HG03196 (cell line): Measurements from ENCODE around the gene PCDHA5.
"Not testable (repeated sequence)": the region's sequence is repeated elsewhere in the genome, so short reads cannot be mapped to it uniquely, and the experiment has no call there.

Source experiments
- ATAC-seq: cut with Tn5 transposase; IDR thresholded peaks from one replicate; pipeline ENCODE4 v1.9.1; 2021; ENCODE audit not compliant: unreplicated experiment

PCDHA5 gene

DNA sequence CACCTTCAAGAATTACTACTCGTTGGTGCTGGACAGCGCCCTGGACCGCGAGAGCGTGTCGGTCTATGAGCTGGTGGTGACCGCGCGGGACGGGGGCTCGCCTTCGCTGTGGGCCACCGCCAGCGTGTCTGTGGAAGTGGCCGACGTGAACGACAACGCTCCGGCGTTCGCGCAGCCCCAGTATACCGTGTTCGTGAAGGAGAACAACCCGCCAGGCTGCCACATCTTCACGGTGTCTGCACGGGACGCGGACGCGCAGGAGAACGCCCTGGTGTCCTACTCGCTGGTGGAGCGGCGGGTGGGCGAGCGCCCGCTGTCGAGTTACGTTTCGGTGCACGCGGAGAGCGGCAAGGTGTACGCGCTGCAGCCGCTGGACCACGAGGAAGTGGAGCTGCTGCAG lies 1.6 kb downstream of the PCDHA5 start:
- not testable (repeated sequence) for ATAC-seq

DNA sequence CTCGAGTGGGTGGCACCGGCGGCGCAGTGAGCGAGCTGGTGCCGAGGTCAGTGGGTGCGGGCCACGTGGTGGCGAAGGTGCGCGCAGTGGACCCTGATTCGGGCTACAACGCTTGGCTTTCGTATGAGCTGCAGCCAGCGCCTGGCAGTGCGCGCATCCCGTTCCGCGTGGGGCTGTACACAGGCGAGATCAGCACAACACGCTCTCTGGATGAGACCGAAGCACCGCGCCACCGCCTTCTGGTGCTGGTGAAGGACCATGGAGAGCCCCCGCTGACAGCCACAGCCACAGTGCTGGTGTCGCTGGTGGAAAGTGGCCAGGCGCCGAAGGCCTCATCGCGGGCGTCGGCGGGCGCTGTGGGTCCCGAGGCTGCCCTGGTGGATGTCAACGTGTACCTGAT lies 2.1 kb downstream of the PCDHA5 start:
- no peak for ATAC-seq

- ATAC-seq, result no peak
Measured at GRCh38 chr5:140827704-140828361, 6.4 kb downstream of the PCDHA5 start, which contains the start of gene PCDHA6. Gene PCDHA6, plus strand, starts transcription at chr5:140827960. Its CDS starts 132 bp downstream, at chr5:140828092.

DNA sequence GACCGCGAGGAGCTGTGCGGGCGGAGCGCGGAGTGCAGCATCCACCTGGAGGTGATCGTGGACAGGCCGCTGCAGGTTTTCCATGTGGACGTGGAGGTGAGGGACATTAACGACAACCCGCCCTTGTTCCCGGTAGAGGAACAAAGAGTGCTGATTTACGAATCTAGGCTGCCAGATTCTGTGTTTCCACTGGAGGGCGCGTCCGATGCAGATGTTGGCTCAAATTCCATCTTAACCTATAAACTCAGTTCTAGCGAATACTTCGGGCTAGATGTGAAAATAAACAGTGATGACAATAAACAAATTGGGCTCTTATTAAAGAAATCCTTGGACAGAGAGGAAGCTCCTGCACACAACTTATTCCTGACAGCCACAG lies 6.9 kb downstream of the PCDHA5 start:
- no peak for ATAC-seq

DNA sequence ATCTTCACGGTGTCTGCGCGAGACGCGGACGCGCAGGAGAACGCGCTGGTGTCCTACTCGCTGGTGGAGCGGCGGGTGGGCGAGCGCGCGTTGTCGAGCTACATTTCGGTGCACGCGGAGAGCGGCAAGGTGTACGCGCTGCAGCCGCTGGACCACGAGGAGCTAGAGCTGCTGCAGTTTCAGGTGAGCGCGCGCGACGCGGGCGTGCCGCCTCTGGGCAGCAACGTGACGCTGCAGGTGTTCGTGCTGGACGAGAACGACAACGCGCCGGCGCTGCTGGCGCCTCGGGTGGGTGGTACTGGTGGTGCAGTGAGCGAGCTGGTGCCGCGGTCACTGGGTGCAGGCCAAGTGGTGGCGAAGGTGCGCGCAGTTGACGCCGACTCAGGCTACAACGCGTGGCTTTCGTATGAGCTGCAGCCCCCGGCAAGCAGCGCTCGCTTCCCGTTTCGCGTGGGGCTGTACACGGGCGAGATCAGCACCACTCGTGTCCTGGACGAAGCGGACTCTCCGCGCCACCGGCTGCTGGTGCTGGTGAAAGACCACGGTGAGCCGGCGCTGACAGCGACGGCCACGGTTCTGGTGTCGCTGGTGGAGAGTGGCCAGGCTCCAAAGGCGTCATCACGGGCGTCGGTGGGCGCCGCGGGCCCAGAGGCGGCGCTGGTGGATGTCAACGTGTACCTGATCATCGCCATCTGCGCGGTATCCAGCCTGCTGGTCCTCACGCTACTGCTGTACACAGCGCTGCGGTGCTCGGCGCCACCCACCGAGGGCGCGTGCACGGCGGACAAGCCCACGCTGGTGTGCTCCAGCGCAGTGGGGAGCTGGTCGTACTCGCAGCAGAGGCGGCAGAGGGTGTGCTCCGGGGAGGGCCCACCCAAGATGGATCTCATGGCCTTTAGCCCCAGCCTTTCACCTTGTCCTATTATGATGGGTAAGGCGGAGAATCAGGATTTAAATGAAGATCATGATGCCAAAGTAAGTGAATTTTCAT lies 8.4 kb downstream of the PCDHA5 start:
- not testable (repeated sequence) for ATAC-seq

GRCh38 chr5:140833993-140834392 lies 12.6 kb downstream of the PCDHA5 start, which contains the start of gene PCDHA7:
Gene PCDHA7, plus strand, starts transcription at chr5:140834269. Its CDS starts 115 bp downstream, at chr5:140834384.
- no peak for ATAC-seq

- not testable (repeated sequence) for ATAC-seq
Measured at GRCh38 chr5:140834439-140835008, 13.1 kb downstream of the PCDHA5 start.

GRCh38 chr5:140835622-140836510 lies 14.5 kb downstream of the PCDHA5 start:
- no peak for ATAC-seq

GRCh38 chr5:140840978-140841962 lies 19.9 kb downstream of the PCDHA5 start, which contains the start of gene PCDHA8:
Gene PCDHA8, plus strand, starts transcription at chr5:140841187. Its CDS starts 135 bp downstream, at chr5:140841322.
- ATAC-seq, result no peak

- ATAC-seq, result no peak
Measured at GRCh38 chr5:140842798-140843733, 21.7 kb downstream of the PCDHA5 start.

- ATAC-seq, result not testable (repeated sequence)
Measured at GRCh38 chr5:140848139-140849102, 27.0 kb downstream of the PCDHA5 start, which contains the start of gene PCDHA9. Gene PCDHA9, plus strand, starts transcription at chr5:140848382. Its CDS starts 114 bp downstream, at chr5:140848496.

DNA sequence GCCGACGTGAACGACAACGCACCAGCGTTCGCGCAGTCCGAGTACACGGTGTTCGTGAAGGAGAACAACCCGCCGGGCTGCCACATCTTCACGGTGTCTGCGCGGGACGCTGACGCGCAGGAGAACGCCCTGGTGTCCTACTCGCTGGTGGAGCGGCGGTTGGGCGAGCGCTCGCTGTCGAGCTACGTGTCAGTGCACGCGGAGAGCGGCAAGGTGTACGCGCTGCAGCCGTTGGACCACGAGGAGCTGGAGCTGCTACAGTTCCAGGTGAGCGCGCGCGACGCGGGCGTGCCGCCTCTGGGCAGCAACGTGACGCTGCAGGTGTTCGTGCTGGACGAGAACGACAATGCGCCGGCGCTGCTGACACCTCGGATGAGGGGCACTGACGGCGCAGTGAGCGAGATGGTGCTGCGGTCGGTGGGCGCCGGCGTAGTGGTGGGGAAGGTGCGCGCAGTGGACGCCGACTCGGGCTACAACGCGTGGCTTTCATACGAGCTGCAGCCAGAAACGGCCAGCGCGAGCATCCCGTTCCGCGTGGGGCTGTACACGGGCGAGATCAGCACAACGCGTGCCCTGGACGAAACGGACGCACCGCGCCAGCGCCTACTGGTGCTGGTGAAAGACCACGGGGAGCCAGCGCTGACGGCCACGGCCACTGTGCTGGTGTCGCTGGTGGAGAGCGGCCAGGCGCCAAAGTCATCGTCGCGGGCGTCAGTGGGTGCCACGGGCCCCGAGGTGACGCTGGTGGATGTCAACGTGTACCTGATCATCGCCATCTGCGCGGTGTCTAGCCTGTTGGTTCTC lies 28.6 kb downstream of the PCDHA5 start:
- ATAC-seq, result not testable (repeated sequence)

- no peak for ATAC-seq
Measured at GRCh38 chr5:140855772-140856674, 34.6 kb downstream of the PCDHA5 start, which contains the start of gene PCDHA10. Gene PCDHA10, plus strand, starts transcription at chr5:140855897. Its CDS starts 152 bp downstream, at chr5:140856049.

GRCh38 chr5:140857177-140857986 lies 36.0 kb downstream of the PCDHA5 start:
- no peak for ATAC-seq
